HG03280 (cell line): ENCODE data around the gene SLC22A7.

Experiments
- ATAC-seq: cut with Tn5 transposase; IDR thresholded peaks from one replicate; pipeline ENCODE4 v1.9.1; 2021; ENCODE audit warnings: mild to moderate bottlenecking, moderate library complexity; ENCODE audit not compliant: unreplicated experiment

Gene SLC22A7

GRCh38 chr6:43264599-43265145 lies 33.4 kb upstream of the SLC22A7 start:
- no peak for ATAC-seq

GRCh38 chr6:43265564-43265963 lies 32.5 kb upstream of the SLC22A7 start:
- ATAC-seq = no peak

GRCh38 chr6:43267619-43268354 lies 30.3 kb upstream of the SLC22A7 start:
- ATAC-seq = no peak

GRCh38 chr6:43268355-43268700 lies 29.7 kb upstream of the SLC22A7 start:
- ATAC-seq = no peak

- ATAC-seq = no peak
Observed at GRCh38 chr6:43268782-43269272, 29.2 kb upstream of the SLC22A7 start.

- no peak for ATAC-seq
Observed at GRCh38 chr6:43269273-43270007, 28.6 kb upstream of the SLC22A7 start.

- ATAC-seq = no peak
Observed at GRCh38 chr6:43271103-43271815, 26.8 kb upstream of the SLC22A7 start.

GRCh38 chr6:43271944-43272343 lies 26.1 kb upstream of the SLC22A7 start:
- no peak for ATAC-seq

- no peak for ATAC-seq
Observed at GRCh38 chr6:43273707-43274106, 24.4 kb upstream of the SLC22A7 start.

GRCh38 chr6:43274127-43274915 lies 23.7 kb upstream of the SLC22A7 start:
- no peak for ATAC-seq

- ATAC-seq = no peak
Observed at GRCh38 chr6:43274916-43275597, 23.0 kb upstream of the SLC22A7 start.

- no peak for ATAC-seq
Observed at GRCh38 chr6:43275801-43276576, 22.1 kb upstream of the SLC22A7 start.

- no peak for ATAC-seq
Observed at GRCh38 chr6:43276577-43277305, 21.3 kb upstream of the SLC22A7 start.

- ATAC-seq = no peak
Observed at GRCh38 chr6:43277306-43277642, 20.8 kb upstream of the SLC22A7 start.

- ATAC-seq = no peak
Observed at GRCh38 chr6:43277643-43278523, 20.2 kb upstream of the SLC22A7 start.

- ATAC-seq = no peak
Observed at GRCh38 chr6:43278524-43279078, 19.5 kb upstream of the SLC22A7 start.

GRCh38 chr6:43280234-43280633 lies 17.8 kb upstream of the SLC22A7 start:
- no peak for ATAC-seq
